HL-60 (cell line): ENCODE measurements around the gene FAM98C.

Experiments
- DNase-seq, 2 experiments: peaks; one replicate each; pipeline ENCODE4 v3.0.0-alpha.2; 2010 to 2020; ENCODE audit warnings: low read depth in 1 of 2, low spot score in 1 of 2
- H3K27ac ChIP-seq: fragments of 250-450 bp; sonication (Bioruptor Pico); replicated peaks from 2 replicates; pipeline ENCODE4 v1.5.1; 2020; ENCODE audit warnings: mild to moderate bottlenecking, moderate library complexity
- H3K27me3 ChIP-seq: fragments of 250-450 bp; sonication (Bioruptor Pico); 2 replicates; pipeline ENCODE4 v1.5.1; 2021; ENCODE audit warnings: mild to moderate bottlenecking, moderate library complexity; ENCODE audit not compliant: insufficient read depth, poor library complexity, severe bottlenecking
- H3K4me3 ChIP-seq: replicated peaks from 2 replicates; pipeline ENCODE4 v1.5.1; 2011; ENCODE audit warnings: mild to moderate bottlenecking, control low read depth, low read length; ENCODE audit not compliant: insufficient read depth
- GABPA ChIP-seq: IDR thresholded peaks from 2 replicates; pipeline ENCODE4 v1.6.1; 2012; ENCODE audit warnings: low read depth
- POLR2AphosphoS5 ChIP-seq: IDR thresholded peaks from 2 replicates; pipeline ENCODE4 v1.6.1; 2012; ENCODE audit warnings: low read depth
- REST ChIP-seq: IDR thresholded peaks from 2 replicates; pipeline ENCODE4 v1.6.1; 2012; ENCODE audit warnings: low read depth; ENCODE audit not compliant: insufficient replicate concordance
- SPI1 ChIP-seq: IDR thresholded peaks from 2 replicates; pipeline ENCODE4 v1.6.1; 2012; ENCODE audit warnings: low read depth, mild to moderate bottlenecking, borderline replicate concordance
- TF ChIP-seq, protein P1 (sequence below): IDR thresholded peaks from one replicate; pipeline ENCODE4 v1.5.1; 2011; ENCODE audit warnings: low read length, control low read depth, inconsistent platforms; ENCODE audit not compliant: insufficient read depth

FAM98C gene

GRCh38 chr19:38376576-38376975, 26.3 kb upstream of the FAM98C start:
- Histone ChIP-seq H3K27me3 (no peaks in the 10 kb centered on the region), H3K4me3 (no peak overlapping the region), H3K27ac (no peak overlapping the region)
- TF ChIP-seq, protein P1, sequence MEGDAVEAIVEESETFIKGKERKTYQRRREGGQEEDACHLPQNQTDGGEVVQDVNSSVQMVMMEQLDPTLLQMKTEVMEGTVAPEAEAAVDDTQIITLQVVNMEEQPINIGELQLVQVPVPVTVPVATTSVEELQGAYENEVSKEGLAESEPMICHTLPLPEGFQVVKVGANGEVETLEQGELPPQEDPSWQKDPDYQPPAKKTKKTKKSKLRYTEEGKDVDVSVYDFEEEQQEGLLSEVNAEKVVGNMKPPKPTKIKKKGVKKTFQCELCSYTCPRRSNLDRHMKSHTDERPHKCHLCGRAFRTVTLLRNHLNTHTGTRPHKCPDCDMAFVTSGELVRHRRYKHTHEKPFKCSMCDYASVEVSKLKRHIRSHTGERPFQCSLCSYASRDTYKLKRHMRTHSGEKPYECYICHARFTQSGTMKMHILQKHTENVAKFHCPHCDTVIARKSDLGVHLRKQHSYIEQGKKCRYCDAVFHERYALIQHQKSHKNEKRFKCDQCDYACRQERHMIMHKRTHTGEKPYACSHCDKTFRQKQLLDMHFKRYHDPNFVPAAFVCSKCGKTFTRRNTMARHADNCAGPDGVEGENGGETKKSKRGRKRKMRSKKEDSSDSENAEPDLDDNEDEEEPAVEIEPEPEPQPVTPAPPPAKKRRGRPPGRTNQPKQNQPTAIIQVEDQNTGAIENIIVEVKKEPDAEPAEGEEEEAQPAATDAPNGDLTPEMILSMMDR: no peak
- TF ChIP-seq POLR2AphosphoS5 (no peak), REST (no peak), GABPA (no peak), SPI1 (no peak)
- no peak for DNase-seq

DNA sequence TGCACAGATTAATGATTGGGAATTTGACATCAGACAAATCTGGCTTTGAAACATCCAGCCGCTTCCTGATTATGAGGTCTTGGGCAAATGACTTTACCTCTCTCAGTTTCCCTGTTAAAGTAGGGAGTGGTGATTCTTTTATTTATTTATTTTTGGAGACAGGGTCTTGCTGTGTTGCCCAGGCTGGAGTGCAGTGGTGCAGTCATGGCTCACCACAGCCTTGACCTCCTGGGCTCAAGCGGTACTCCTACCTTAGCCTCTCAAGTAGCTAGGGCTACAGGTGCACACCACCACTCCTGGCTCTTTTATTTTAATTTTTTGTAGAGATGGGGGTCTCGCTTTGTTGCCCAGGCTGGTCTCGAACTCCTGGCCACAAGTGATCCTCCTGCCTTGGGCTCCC, 25.8 kb upstream of the FAM98C start:
- Histone ChIP-seq H3K4me3 (no peak overlapping the region), H3K27ac (no peak overlapping the region), H3K27me3 (no peaks in the 10 kb centered on the region)
- no peak for DNase-seq
- TF ChIP-seq REST (no peak), GABPA (no peak), SPI1 (no peak), POLR2AphosphoS5 (no peak)
- TF ChIP-seq, protein P1: no peak

DNA sequence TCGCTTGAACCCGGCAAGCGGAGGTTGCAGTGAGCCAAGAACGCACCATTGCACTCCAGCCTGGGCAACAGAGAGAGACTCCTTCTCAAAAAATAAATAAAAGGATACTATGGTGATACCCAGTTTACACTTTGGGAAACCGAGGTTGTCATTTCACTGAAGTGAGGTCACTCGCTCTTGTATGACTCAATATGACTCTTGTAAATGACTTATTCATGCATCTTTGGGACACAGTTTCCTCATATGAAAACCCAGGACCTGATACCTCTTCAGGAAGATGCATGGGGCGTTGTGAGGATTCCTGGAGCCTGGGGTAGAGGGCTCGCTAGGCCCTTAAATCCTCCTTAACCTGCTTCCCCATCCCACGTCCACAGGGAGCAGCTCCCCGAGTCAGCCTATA, 24.0 kb upstream of the FAM98C start:
- TF ChIP-seq GABPA: no peak
- TF ChIP-seq SPI1: no peak
- TF ChIP-seq REST: no peak
- TF ChIP-seq, protein P1: no peak
- no peak for TF ChIP-seq POLR2AphosphoS5
- no peaks in the 10 kb centered on the region for H3K27me3 ChIP-seq
- H3K4me3 ChIP-seq: no peak overlapping the region
- DNase-seq: no peak
- no peak overlapping the region for H3K27ac ChIP-seq
